NCI-H510A treated with DMSO at 0.1 percent for 48 hours (cell line): Measurements from ENCODE around the gene TOX2.

Experiments
- DNase-seq: peaks from one replicate; lab custom pipeline; 2025; lab: John Stamatoyannopoulos, UW

The TOX2 gene

GRCh38 chr20:43959079-43959919, 44.6 kb downstream of the TOX2 start:
- DNase-seq = no peak

DNA sequence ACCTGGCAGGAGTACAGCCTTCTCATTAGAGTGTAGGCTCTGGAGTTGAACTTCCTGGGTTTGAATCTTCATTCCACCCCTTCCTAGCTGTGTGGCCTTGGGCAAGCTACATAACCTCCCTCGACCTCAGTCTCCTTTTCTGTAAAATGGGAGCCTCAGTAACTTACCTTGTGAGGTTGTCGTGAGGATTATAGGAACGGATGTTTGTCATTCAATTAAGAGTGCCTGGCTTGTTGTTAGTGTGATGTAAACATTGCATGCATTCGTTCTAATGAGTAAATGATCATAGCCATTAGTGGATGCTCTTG, 45.2 kb downstream of the TOX2 start:
- no peak for DNase-seq

DNA sequence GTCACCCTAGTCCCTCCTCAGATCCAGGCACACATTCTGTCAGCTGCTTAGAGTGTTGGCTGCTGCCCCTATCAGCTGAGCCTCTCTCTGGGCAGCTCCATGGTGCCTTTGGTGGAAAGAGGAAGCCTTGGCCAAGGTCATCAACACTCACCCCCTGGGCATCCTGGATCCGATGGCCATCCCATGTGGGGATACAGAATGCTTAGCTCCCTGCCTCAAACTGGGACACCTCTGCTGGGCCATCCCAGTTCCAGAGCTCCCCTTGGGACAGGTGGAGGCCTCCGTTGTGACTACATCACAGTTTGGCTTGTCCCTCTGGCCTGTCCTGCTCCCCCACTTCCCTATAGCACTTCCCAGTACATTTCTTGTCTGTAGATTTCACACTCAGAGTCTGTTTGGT, 45.6 kb downstream of the TOX2 start:
- no peak for DNase-seq

DNA sequence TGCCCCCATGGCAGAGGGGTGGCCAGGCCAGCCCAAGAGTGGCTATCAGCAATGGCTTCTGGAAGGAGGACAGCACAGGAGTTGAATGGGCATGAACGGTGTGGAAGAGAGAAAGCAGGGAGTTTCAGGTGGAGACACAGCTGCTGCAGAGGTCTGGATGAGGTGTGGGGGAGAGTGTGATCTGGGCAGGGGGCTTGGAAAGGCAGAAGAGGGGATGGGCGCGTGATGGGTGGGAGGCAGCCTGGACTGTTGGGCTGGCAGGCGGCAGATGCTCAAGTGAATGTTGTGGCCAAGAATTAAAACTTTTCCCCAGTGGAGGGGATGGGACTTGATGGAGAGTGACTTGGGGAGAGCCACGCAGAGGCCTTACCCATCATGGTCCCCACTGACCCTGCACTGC, 46.5 kb downstream of the TOX2 start:
- no peak for DNase-seq

DNA sequence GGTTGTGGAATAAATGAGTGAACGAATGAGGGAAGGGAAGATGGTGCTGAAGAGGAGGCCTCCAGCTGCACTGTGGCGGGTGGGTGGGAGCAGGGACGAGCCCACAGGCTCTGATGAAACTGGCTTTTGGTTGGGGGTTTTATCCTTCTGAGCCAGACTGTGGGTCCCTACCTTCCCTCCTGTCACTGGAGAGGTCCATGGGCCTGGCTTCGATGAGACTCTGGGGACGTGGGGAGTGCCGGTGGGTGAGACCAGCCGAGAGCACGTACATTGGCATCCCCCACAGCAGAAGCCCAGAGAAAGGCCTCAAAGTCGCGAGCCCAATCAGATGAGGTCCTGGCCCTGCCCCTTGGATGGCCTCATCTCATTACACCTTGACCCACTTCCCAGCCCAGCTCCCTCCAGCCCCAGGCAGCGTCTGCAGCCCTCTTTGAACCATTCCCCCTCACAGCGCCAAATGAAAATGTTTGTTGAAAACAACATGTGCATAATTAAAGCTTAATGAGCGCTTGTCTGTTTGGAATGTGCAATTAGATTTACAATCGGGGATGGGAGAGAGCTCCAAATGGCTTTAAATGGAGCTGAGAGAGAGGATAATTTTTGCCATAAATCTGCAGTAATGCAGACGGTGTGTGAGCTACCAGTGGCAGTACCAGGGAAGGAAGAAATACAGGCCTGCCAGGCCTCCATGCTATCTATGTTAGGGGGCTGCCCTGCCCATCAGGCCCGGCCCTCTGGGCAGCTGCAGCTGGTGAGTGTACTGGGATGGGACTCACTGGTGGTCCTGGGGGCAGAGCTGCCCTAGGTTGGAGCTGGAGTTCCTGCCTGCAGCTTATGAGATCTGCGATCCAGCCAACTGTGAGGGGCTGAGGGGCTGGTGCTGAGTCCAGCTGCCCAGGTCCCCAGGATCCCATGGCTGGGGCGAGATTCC, 47.2 kb downstream of the TOX2 start:
- DNase-seq = no peak

GRCh38 chr20:43962530-43962929, 47.9 kb downstream of the TOX2 start:
- DNase-seq = no peak

- no peak for DNase-seq
These were observed 48.6 kb downstream of the TOX2 start for GRCh38 chr20:43963233-43963632.

DNA sequence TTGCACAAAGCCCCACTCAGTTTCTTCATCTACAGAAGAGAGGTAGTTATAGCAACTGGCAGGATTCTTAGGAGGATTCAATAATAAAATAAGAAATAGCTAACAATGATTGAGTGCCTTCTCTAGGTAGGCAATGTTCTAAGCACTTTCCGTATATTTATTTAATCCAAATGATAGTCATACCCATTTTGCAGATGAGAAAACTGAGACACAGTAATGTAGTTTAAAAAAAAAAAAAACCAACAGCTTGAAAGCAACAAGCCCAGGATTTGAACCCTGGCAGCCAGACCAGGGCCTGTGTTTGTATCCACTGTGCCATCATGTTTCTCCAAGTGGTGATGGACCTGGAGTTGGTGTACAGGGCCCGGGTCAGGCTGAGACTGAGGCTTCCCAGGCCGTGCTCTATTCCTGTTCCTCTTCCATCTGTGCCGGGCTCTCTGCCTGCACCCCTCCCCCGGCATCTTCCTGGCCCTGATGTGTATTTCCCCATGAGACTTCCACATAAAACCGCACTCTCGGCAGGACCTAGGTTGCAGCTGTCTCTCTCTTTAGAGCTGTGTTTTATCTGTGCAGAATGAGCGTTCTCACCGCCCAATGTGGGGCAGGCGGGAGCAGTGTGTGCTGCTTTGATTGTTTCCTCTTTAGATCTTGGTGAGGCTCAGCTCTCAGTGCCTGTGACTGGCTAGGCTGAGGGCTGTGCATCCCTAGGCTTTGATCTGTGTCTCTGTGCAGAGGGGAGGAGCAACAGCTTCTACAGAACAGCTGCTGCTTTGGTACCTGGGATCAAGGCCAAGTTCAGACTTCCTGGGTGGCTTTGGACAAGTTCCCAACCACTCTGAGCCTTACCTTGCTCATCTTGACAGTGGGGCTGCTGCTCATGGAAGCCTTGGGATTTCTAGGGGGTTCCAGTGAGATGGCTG, 49.5 kb downstream of the TOX2 start:
- DNase-seq = no peak

- DNase-seq = no peak
These were observed 53.8 kb downstream of the TOX2 start for GRCh38 chr20:43968341-43969000.

DNA sequence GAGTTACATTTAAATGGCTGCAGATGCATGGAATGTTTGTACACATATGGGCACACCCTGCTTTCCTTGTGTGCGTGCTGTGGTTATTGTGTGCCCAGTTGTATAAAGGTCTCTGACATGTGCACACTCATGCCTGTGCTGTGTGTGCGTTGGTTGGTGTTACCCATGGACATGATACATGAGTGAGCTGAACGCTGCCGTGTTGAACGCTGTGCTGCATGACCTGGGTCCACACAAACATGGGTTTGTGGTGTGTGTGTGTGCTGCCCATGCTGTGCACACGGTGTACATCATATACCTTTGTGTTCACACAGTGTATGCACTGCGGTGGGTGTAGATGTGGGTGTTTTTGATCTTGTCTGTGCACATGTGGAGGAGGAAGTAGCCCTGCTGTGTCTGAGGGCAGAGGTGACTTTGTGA, 54.4 kb downstream of the TOX2 start:
- DNase-seq = no peak

DNA sequence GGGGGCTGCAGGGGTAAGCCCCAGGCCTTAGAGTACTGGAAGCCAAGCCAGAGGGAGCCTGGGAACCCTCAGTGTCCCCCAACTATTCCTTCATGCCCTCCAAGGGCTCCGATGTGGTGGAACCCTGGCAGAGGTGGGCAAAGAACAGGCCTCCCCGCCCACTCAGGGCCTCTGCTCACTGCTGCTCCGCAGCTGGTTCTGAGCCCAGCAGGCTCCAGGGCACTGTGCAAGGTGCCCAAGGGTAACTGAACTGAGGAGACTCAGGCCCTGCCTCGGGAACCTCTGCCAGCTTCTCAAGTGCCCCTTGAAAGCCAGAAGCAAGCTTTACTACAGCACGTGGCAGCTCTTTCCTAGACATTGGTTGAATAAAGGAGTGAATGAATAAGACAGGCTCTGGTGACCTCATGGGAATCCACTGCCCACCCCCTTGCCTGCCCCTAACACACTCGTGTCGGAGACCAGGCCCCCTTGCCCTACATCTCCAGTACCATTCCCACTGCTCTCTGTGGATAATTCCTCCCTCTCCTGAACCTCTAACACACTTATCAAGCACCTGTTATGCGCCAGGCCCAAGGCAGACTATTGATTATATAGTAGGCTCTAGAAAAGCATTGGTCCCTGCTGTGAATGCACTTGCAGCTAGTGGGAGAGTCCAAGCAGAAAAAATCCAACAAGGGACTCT, 55.0 kb downstream of the TOX2 start:
- DNase-seq = no peak

DNA sequence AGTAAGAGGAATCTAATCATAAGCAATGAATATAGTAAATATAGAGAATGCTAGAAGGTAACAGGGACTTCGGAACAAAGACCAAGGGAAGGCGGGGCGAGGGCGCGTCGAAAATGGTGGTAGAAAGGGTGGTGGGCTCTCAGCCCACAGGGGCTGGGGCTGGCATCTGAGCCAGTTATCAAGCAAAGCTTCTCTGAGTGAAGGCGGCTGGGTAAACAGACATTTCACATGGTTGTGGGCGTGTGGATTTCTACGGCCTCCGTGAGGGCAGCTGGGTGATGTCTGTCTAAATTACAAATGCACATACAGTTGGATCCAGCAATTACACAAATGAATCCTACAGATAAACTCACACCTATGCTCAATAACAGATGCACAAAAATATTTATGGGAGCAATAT, 56.6 kb downstream of the TOX2 start:
- DNase-seq = no peak

- no peak for DNase-seq
These were observed 57.4 kb downstream of the TOX2 start for GRCh38 chr20:43972051-43972450.

DNA sequence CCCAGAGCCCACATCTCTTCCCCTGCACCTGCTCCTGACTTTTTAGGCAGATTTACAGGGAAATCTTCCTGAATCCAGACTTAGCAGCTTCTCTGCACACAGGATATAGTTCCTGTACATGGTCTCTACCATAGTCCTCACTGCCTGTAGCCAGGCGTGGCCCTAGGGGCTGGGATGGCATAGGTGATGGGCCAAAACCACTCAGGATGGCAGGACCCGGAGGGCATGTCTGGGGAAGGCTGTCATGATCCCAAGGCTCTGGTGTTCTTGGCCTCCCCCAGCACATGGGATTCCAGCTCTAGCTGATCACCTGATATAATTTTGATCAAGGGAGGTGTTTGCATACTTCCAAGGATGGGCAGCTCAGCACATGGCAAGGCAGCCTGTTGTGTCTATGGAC, 58.0 kb downstream of the TOX2 start:
- no peak for DNase-seq

- no peak for DNase-seq
These were observed 58.6 kb downstream of the TOX2 start for GRCh38 chr20:43973231-43973630.

DNA sequence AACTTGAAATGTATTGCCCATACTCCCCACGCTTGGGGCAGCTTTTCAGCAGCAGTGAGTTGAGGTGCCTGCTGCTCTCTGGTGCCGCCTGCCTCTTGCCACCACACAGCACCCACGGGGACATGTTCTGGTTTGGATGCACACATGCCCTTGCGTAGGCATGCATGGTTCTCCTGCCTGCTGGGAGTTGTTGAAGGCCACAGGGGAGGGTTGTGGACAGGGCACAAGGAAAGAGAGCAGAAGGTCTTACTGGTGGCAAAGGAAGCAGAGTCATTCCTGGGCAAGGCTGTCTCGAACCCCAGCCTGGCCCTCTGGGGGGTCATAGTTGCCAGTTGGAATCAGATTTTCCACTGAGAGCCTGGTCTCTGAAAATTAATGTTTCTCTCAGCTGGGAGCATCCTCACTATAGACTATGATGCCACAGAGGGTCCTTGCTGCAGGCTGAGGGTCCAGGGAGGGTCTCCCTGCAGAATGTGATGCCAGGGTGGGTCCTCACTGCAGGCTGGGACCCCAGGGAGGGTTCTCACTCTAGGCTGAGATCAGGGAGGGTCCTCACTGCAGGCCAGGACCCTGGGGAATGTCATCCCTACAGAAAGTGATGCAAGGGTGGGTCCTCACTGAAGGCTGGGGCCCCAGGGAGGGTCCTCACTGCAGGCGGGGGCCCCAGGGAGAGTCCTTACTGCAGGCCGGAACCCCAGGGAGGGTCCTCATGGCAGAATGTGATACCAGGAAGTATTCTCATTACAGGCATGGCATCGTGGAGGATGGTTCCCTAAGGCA, 59.2 kb downstream of the TOX2 start:
- DNase-seq = no peak

DNA sequence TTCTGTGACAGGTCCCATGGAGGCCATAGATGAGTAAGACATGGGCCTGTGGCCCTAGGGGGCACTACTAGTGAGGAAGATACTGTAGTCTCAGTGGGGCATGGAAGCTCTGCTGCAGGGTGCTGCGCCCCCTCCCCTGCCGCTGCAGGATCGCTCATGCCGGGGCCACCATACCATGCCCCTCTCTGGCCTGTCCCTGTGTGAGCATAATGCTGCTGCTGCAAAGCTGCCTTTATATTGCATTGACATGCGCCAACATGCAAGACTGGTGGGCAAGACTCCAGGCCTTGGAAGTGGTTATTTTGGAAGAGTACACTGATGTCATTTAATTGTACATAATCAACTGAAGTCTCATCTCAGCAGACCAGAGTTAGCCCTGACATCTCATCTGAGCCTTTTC, 60.0 kb downstream of the TOX2 start:
- no peak for DNase-seq

DNA sequence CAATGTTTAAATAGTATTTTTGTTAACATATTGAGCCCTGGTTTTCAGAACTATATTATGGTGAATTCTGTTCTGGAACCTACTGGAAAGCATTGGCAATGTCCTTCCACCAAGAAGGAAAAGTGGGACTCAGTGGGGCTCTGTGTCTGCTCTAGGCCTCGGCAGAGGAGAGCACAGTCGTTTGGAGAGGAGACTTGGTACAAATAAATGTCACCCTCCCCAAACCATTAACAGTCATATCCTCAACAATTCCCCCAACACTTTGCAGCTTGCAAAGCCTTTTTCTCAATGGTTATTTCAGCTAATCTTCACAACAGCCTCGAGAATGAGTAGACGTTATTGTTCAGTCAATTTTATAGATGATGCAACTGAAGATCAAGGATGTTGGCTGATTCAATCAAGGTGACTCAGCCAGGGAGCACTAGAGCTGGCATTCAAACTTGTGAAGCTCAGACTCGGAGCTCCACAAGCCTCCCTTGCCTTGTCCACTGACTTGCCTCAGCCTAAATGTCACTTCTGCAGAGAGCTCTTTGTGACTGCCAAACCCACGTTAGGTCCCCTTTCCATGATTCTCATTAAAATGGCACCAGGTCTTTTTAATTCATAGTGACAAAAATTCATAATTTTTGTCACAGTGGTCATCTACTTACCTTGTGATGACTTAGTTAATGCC, 60.6 kb downstream of the TOX2 start:
- no peak for DNase-seq

GRCh38 chr20:43976547-43976946, 61.9 kb downstream of the TOX2 start:
- no peak for DNase-seq

- DNase-seq = no peak
These were observed 62.6 kb downstream of the TOX2 start for GRCh38 chr20:43977252-43977651.
